IMR-90 (cell line): ENCODE data around the gene XAB2.

ENCODE experiments used
- CEBPB ChIP-seq: IDR thresholded peaks from 2 replicates; pipeline ENCODE4 v1.6.1; 2012; ENCODE audit warnings: low read depth, low read length, improper control_type of control experiment
- CHD1 ChIP-seq: IDR thresholded peaks from 2 replicates; pipeline ENCODE4 v1.6.1; 2012; ENCODE audit warnings: low read depth, low read length, improper control_type of control experiment
- CTCF ChIP-seq: conservative IDR thresholded peaks from 2 replicates; pipeline ENCODE4 v1.5.1; 2012; ENCODE audit warnings: mild to moderate bottlenecking, low read depth, low read length, improper control_type of control experiment
- MAFK ChIP-seq: IDR thresholded peaks from 2 replicates; pipeline ENCODE4 v1.6.1; 2012; ENCODE audit warnings: low read depth, low read length, improper control_type of control experiment
- MAZ ChIP-seq: IDR thresholded peaks from 2 replicates; pipeline ENCODE4 v1.6.1; 2012; ENCODE audit warnings: low read depth, mild to moderate bottlenecking, low read length, improper control_type of control experiment, moderate library complexity, borderline replicate concordance
- MXI1 ChIP-seq: IDR thresholded peaks from 2 replicates; pipeline ENCODE4 v1.6.1; 2012; ENCODE audit warnings: low read depth, mild to moderate bottlenecking, low read length, moderate library complexity, borderline replicate concordance
- NFE2L2 ChIP-seq: fragments of 150-350 bp; IDR thresholded peaks from 2 replicates; pipeline ENCODE4 v1.6.1; 2016; ENCODE audit warnings: low read depth, mild to moderate bottlenecking, low read length
- POLR2A ChIP-seq: IDR thresholded peaks from 2 replicates; pipeline ENCODE4 v1.6.1; 2012; ENCODE audit warnings: mild to moderate bottlenecking, low read depth, low read length
- RAD21 ChIP-seq: IDR thresholded peaks from 2 replicates; pipeline ENCODE4 v1.6.1; 2012; ENCODE audit warnings: low read length, improper control_type of control experiment
- RCOR1 ChIP-seq: IDR thresholded peaks from 2 replicates; pipeline ENCODE4 v1.6.1; 2012; ENCODE audit warnings: mild to moderate bottlenecking, low read length, improper control_type of control experiment; ENCODE audit not compliant: insufficient replicate concordance
- RFX5 ChIP-seq: IDR thresholded peaks from 2 replicates; pipeline ENCODE4 v1.8.0; 2012; ENCODE audit warnings: low read depth, mild to moderate bottlenecking, low read length, moderate library complexity
- SMC3 ChIP-seq: fragments of 150-350 bp; IDR thresholded peaks from 2 replicates; pipeline ENCODE4 v1.6.1; 2016; ENCODE audit warnings: low read depth, mild to moderate bottlenecking, antibody characterized with exemption, low read length, moderate library complexity
- USF2 ChIP-seq: fragments of 150-350 bp; IDR thresholded peaks from 2 replicates; pipeline ENCODE4 v1.6.1; 2017; ENCODE audit warnings: mild to moderate bottlenecking, antibody characterized with exemption, low read length, low read depth

DNA sequence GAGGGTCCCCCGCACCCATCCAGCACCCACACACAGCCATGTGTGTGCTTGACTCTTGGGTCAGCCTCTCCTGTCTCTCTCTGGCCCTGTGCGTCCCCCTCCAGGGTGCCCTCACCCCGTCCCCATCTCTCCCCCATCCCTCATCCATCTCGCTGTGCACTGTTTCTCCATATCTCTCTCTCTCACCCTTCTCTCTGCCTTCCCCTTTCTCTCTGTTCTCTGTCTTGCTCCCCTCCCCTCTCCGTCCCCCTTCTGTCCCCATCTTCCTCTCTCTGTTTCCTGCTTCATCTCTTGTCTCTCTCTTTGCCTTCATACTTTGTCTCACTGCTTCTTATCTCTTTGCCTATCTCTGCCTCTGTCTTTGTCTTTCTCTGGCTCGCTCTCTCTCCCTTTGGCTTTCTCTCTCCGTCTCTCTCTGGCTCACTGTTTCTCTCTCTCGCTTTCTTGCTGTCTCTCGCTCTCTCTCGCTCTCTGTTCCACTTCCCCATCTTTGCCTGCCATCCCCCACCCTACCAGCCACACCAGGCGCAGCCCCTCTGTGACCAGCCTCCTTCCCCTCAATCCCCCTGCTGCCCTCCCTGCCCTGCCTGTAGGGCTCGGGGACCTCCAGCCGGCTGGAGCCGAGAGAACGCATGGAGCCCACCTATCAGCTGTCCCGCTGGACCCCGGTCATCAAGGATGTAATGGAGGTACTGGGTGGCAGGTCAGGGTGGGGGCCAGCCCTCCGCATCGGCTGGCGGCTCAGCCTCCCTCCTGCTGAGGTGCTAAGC lies 16.5 kb upstream of the XAB2 start:
- TF ChIP-seq CHD1, result no peak
- TF ChIP-seq POLR2A, result no peak
- TF ChIP-seq CTCF, result no peak
- no peak for TF ChIP-seq RFX5
- no peak for TF ChIP-seq RAD21
- no peak for TF ChIP-seq NFE2L2
- TF ChIP-seq MAZ, result no peak
- TF ChIP-seq SMC3, result no peak
- no peak for TF ChIP-seq MAFK
- no peak for TF ChIP-seq CEBPB
- TF ChIP-seq RCOR1, result no peak
- no peak for TF ChIP-seq MXI1
- TF ChIP-seq USF2, result no peak
